Measurements from ENCODE around the gene PAPPA.

DNA sequence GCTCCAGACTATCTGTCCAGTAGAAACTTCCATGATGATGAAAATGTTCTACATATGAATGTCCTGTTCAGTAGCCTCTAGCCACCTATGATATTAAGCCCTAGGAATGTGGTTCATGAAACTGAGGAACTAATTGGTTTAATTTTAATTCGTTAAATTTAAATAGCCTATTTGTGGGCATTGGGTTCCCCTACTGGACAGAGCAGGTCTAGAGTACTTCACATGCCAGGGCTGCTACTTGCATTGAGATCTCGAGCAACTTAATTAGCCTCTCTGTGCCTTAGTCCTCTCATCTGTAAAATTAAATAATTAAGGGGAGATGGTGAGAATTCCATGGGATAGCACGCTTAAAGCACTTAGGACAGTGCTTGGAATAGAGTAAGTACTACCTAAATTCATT is 160.0 kb downstream of the PAPPA start:
- TF ChIP-seq, protein P1, sequence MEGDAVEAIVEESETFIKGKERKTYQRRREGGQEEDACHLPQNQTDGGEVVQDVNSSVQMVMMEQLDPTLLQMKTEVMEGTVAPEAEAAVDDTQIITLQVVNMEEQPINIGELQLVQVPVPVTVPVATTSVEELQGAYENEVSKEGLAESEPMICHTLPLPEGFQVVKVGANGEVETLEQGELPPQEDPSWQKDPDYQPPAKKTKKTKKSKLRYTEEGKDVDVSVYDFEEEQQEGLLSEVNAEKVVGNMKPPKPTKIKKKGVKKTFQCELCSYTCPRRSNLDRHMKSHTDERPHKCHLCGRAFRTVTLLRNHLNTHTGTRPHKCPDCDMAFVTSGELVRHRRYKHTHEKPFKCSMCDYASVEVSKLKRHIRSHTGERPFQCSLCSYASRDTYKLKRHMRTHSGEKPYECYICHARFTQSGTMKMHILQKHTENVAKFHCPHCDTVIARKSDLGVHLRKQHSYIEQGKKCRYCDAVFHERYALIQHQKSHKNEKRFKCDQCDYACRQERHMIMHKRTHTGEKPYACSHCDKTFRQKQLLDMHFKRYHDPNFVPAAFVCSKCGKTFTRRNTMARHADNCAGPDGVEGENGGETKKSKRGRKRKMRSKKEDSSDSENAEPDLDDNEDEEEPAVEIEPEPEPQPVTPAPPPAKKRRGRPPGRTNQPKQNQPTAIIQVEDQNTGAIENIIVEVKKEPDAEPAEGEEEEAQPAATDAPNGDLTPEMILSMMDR (IDR thresholded peaks at IDR 0.05; ENCODE audit: poor library complexity, severe bottlenecking), result no peak
- TF ChIP-seq SMC3 (conservative IDR thresholded peaks at IDR 0.05; ENCODE audit: poor library complexity) (no peak), EZH2 (IDR thresholded peaks at IDR 0.05; ENCODE audit: borderline replicate concordance, insufficient read depth, low read length, poor library complexity, severe bottlenecking) (no peak), POLR2AphosphoS5 (IDR thresholded peaks at IDR 0.05) (no peak), RAD21 (conservative IDR thresholded peaks at IDR 0.05) (no peak), EP300 (conservative IDR thresholded peaks at IDR 0.05; ENCODE audit: poor library complexity, severe bottlenecking) (no peak), TAF1 (IDR thresholded peaks at IDR 0.05; ENCODE audit: low read depth) (no peak), MXI1 (conservative IDR thresholded peaks at IDR 0.05; ENCODE audit: poor library complexity, severe bottlenecking) (no peak)
